Stomach (tissue), 4 donors: Measurements from ENCODE around the gene DPYD.

Experiments used
- POLR2A ChIP-seq, 4 donors: fragments of 450-650 bp; IDR thresholded peaks; one replicate each; pipeline ENCODE4 v1.6.1; 2016; ENCODE audit warnings: antibody characterized with exemption in 4 of 4, control low read depth in 2 of 4, mild to moderate bottlenecking in 1 of 4, moderate library complexity in 1 of 4
- TF ChIP-seq, protein P1 (sequence below), 7 experiments: fragments of 450-650 bp in 4 of 7; fragments of 200-600 bp in 3 of 7; sonication (generic) in 3 of 7; IDR thresholded peaks; one replicate each; pipeline ENCODE4 v1.5.1; 2016 to 2019; ENCODE audit warnings: antibody characterized with exemption in 7 of 7, control low read depth in 2 of 7, mild to moderate bottlenecking in 1 of 7

DNA sequence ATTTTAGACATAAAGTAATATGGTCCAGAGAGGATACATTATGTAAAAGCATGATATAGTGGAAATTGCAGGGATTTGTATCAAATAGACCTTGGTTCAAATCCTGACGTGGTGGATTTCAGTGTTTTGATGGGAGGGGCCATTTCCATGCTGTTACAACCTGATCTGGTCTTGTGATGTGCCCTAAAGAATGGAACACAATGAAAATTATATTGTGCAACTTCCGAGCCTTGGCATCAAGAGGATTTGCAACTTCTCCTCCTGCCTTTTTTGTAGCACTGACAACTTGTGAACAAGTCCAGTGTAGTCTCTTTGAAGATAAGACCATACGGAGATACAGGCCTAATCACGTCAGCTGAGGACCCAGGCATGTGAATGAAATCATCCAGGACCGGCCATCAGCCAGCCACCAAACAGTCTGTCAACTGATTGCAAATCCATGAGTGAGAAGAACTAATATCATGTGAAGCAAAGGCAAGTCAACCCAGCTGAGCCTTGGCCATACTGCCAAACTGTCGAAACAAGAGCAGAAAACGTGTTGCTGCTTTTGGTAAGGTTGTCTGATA lies 412.1 kb downstream of the DPYD start:
- TF ChIP-seq POLR2A (IDR thresholded peaks at IDR 0.05), result no peak
- TF ChIP-seq, protein P1, sequence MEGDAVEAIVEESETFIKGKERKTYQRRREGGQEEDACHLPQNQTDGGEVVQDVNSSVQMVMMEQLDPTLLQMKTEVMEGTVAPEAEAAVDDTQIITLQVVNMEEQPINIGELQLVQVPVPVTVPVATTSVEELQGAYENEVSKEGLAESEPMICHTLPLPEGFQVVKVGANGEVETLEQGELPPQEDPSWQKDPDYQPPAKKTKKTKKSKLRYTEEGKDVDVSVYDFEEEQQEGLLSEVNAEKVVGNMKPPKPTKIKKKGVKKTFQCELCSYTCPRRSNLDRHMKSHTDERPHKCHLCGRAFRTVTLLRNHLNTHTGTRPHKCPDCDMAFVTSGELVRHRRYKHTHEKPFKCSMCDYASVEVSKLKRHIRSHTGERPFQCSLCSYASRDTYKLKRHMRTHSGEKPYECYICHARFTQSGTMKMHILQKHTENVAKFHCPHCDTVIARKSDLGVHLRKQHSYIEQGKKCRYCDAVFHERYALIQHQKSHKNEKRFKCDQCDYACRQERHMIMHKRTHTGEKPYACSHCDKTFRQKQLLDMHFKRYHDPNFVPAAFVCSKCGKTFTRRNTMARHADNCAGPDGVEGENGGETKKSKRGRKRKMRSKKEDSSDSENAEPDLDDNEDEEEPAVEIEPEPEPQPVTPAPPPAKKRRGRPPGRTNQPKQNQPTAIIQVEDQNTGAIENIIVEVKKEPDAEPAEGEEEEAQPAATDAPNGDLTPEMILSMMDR (IDR thresholded peaks at IDR 0.05), result no peak
